ENCODE measurements around the gene APOB. TPM values are rescaled to one million over a fixed set of nuclear protein-coding genes. Genes with fewer than 3 reads are reported as not detected.

Gene APOB
- total RNA-seq, 1 experiment from 2014 or later = 1.5 TPM

DNA sequence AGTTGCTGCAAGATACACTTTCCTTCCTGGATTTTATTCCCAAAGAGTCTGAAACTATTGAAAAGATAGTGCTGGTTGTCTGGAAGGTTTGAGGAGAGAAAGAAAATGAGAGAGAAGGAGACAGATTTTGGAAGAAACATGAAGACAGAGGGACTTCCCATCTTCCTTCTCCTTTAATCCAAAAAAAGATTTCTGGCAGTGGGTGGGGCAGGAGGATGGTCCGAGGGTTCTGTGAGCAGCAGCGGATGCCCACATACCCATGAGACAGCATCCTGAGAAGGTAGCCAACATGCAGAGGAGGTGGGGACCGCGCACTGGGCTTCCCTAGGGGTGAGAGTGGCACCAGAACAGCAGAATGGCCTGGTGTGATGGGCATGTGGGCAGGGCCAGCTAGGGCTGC lies 84.6 kb downstream of the APOB start:
- TF ChIP-seq STAT6 (CRISPR knock-in tag; conservative IDR thresholded peaks at IDR 0.05; ENCODE audit: low read depth) = no peak
- TF ChIP-seq USF2 (CRISPR knock-in tag; IDR thresholded peaks at IDR 0.05) = no peak
- TF ChIP-seq CTCF (IDR thresholded peaks at IDR 0.05) = no peak
- TF ChIP-seq, protein P1, sequence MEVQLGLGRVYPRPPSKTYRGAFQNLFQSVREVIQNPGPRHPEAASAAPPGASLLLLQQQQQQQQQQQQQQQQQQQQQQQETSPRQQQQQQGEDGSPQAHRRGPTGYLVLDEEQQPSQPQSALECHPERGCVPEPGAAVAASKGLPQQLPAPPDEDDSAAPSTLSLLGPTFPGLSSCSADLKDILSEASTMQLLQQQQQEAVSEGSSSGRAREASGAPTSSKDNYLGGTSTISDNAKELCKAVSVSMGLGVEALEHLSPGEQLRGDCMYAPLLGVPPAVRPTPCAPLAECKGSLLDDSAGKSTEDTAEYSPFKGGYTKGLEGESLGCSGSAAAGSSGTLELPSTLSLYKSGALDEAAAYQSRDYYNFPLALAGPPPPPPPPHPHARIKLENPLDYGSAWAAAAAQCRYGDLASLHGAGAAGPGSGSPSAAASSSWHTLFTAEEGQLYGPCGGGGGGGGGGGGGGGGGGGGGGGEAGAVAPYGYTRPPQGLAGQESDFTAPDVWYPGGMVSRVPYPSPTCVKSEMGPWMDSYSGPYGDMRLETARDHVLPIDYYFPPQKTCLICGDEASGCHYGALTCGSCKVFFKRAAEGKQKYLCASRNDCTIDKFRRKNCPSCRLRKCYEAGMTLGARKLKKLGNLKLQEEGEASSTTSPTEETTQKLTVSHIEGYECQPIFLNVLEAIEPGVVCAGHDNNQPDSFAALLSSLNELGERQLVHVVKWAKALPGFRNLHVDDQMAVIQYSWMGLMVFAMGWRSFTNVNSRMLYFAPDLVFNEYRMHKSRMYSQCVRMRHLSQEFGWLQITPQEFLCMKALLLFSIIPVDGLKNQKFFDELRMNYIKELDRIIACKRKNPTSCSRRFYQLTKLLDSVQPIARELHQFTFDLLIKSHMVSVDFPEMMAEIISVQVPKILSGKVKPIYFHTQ (CRISPR knock-in tag; IDR thresholded peaks at IDR 0.05) = no peak
- TF ChIP-seq E2F1 (CRISPR knock-in tag; IDR thresholded peaks at IDR 0.05) = no peak
- no peak for TF ChIP-seq GTF2I (CRISPR knock-in tag; conservative IDR thresholded peaks at IDR 0.05)
- TF ChIP-seq MXD4 (CRISPR knock-in tag; IDR thresholded peaks at IDR 0.05; ENCODE audit: borderline replicate concordance) = no peak
- TF ChIP-seq SMAD4 (CRISPR knock-in tag; IDR thresholded peaks at IDR 0.05) = no peak
- TF ChIP-seq, protein P2, sequence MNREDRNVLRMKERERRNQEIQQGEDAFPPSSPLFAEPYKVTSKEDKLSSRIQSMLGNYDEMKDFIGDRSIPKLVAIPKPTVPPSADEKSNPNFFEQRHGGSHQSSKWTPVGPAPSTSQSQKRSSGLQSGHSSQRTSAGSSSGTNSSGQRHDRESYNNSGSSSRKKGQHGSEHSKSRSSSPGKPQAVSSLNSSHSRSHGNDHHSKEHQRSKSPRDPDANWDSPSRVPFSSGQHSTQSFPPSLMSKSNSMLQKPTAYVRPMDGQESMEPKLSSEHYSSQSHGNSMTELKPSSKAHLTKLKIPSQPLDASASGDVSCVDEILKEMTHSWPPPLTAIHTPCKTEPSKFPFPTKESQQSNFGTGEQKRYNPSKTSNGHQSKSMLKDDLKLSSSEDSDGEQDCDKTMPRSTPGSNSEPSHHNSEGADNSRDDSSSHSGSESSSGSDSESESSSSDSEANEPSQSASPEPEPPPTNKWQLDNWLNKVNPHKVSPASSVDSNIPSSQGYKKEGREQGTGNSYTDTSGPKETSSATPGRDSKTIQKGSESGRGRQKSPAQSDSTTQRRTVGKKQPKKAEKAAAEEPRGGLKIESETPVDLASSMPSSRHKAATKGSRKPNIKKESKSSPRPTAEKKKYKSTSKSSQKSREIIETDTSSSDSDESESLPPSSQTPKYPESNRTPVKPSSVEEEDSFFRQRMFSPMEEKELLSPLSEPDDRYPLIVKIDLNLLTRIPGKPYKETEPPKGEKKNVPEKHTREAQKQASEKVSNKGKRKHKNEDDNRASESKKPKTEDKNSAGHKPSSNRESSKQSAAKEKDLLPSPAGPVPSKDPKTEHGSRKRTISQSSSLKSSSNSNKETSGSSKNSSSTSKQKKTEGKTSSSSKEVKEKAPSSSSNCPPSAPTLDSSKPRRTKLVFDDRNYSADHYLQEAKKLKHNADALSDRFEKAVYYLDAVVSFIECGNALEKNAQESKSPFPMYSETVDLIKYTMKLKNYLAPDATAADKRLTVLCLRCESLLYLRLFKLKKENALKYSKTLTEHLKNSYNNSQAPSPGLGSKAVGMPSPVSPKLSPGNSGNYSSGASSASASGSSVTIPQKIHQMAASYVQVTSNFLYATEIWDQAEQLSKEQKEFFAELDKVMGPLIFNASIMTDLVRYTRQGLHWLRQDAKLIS (CRISPR knock-in tag; IDR thresholded peaks at IDR 0.05; ENCODE audit: borderline replicate concordance) = no peak
- TF ChIP-seq, protein P3, sequence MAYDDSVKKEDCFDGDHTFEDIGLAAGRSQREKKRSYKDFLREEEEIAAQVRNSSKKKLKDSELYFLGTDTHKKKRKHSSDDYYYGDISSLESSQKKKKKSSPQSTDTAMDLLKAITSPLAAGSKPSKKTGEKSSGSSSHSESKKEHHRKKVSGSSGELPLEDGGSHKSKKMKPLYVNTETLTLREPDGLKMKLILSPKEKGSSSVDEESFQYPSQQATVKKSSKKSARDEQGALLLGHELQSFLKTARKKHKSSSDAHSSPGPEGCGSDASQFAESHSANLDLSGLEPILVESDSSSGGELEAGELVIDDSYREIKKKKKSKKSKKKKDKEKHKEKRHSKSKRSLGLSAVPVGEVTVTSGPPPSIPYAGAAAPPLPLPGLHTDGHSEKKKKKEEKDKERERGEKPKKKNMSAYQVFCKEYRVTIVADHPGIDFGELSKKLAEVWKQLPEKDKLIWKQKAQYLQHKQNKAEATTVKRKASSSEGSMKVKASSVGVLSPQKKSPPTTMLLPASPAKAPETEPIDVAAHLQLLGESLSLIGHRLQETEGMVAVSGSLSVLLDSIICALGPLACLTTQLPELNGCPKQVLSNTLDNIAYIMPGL (CRISPR knock-in tag; IDR thresholded peaks at IDR 0.05) = no peak
- TF ChIP-seq NR1H2 (CRISPR knock-in tag; IDR thresholded peaks at IDR 0.05) = no peak
- TF ChIP-seq SP1 (CRISPR knock-in tag; conservative IDR thresholded peaks at IDR 0.05) = no peak
- no peak for TF ChIP-seq ATF1 (CRISPR knock-in tag; IDR thresholded peaks at IDR 0.05)
- TF ChIP-seq MLX (CRISPR knock-in tag; IDR thresholded peaks at IDR 0.05) = no peak
- no peak for TF ChIP-seq ELF4 (CRISPR knock-in tag; IDR thresholded peaks at IDR 0.05; ENCODE audit: low read depth)
- no peak for TF ChIP-seq SOX15 (CRISPR knock-in tag; IDR thresholded peaks at IDR 0.05)
- no peak for TF ChIP-seq PRRX2 (CRISPR knock-in tag; IDR thresholded peaks at IDR 0.05)
- TF ChIP-seq NFE2L1 (CRISPR knock-in tag; IDR thresholded peaks at IDR 0.05) = no peak
- no peak for TF ChIP-seq RELA (CRISPR knock-in tag; IDR thresholded peaks at IDR 0.05; ENCODE audit: borderline replicate concordance)
- no peak for TF ChIP-seq OVOL2 (CRISPR knock-in tag; IDR thresholded peaks at IDR 0.05; ENCODE audit: borderline replicate concordance)
- CTCF ChIA-PET = interaction anchor here (1.1 to 2.4 kb wide), 3 partner anchors 178 to 298 kb away, joined by 4 to 8 read pairs (median 5); no protein-coding TSS in a partner anchor
- no peaks in the 10 kb centered on the region for H3K9me3 Mint-ChIP-seq
- POLR2A ChIA-PET = interaction anchor here (1.1 kb wide), 1 partner anchor 64 kb away, joined by 3 read pairs; no protein-coding TSS in a partner anchor
- no peaks in the 10 kb centered on the region for H3K36me3 Mint-ChIP-seq
- no peak overlapping the region for H3K27ac Mint-ChIP-seq
- no peak overlapping the region for H3K4me3 Mint-ChIP-seq
- H3K27me3 Mint-ChIP-seq (ENCODE audit: low read depth) = no peaks in the 10 kb centered on the region; the same call in 1 of the 2 replicates
- H3K4me1 Mint-ChIP-seq = no peaks in the 10 kb centered on the region
- no peak for DNase-seq (ENCODE audit: low spot score)
- no peak for ATAC-seq
